Erythroblast (primary cell): ENCODE measurements around the gene GALK1.
A peak's percentile ranks its signal among the peaks of the same experiment; 100 is the strongest.

Experiments used
- GATA1 ChIP-seq: IDR thresholded peaks from 2 replicates; pipeline ENCODE4 v1.6.1; 2011; ENCODE audit warnings: low read depth, mild to moderate bottlenecking, control low read depth, low read length, moderate library complexity
- POLR2A ChIP-seq: IDR thresholded peaks from 2 replicates; pipeline ENCODE4 v1.6.1; 2011; ENCODE audit warnings: mild to moderate bottlenecking, low read length

- peak; percentile 100 for TF ChIP-seq POLR2A
- TF ChIP-seq GATA1 = no peak
Measured at GRCh38 chr17:75779250-75779986, 14.4 kb upstream of the GALK1 start.
